Activated naive CD8-positive, alpha-beta T cell treated with anti-CD3 and anti-CD28 coated beads for 36 hours (primary cell): Measurements from ENCODE around the gene JAZF1. TPM values are rescaled to one million over a fixed set of nuclear protein-coding genes. Genes with fewer than 3 reads are reported as not detected.

Experiments used
- DNase-seq: peaks from one replicate; pipeline ENCODE4 v3.0.0; 2021
- H3K27ac Mint-ChIP-seq: one replicate; pipeline ENCODE4 v1.8.0; 2022; ENCODE audit warnings: mild to moderate bottlenecking, moderate library complexity, mixed read lengths
- H3K27me3 Mint-ChIP-seq: one replicate; pipeline ENCODE4 v1.8.0; 2022; ENCODE audit warnings: mild to moderate bottlenecking, mixed read lengths
- H3K36me3 Mint-ChIP-seq: one replicate; pipeline ENCODE4 v1.8.0; 2021; ENCODE audit warnings: mild to moderate bottlenecking, mixed read lengths
- H3K4me1 Mint-ChIP-seq: one replicate; pipeline ENCODE4 v1.8.0; 2021; ENCODE audit warnings: mixed read lengths
- H3K4me3 Mint-ChIP-seq: one replicate; pipeline ENCODE4 v1.8.0; 2022; ENCODE audit warnings: mild to moderate bottlenecking, moderate library complexity, mixed read lengths
- H3K9me3 Mint-ChIP-seq: one replicate; pipeline ENCODE4 v1.8.0; 2022; ENCODE audit warnings: mixed read lengths
- total RNA-seq, 2 experiments: library from RNA; stranded (reverse); gene quantifications; one replicate each; pipeline ENCODE4 v1.2.3, GENCODE V29; 2021

Gene JAZF1
- total RNA-seq, 2 experiments from 2014 or later: 6.6 to 7.4 TPM

GRCh38 chr7:27992755-27993493 is 187.7 kb downstream of the JAZF1 start:
- Mint-ChIP-seq H3K27ac (no peak overlapping the region), H3K4me1 (peaks cover 7% of the 10 kb centered on the region), H3K27me3 (no peaks in the 10 kb centered on the region), H3K4me3 (no peak overlapping the region), H3K36me3 (peaks cover 12% of the 10 kb centered on the region), H3K9me3 (peaks cover 6% of the 10 kb centered on the region)
- no peak for DNase-seq

GRCh38 chr7:27992097-27992496 is 188.5 kb downstream of the JAZF1 start:
- DNase-seq: no peak
- Mint-ChIP-seq H3K36me3 (peaks cover 13% of the 10 kb centered on the region), H3K4me1 (peaks cover 7% of the 10 kb centered on the region), H3K4me3 (no peak overlapping the region), H3K27ac (no peak overlapping the region), H3K9me3 (peaks cover 8% of the 10 kb centered on the region), H3K27me3 (no peaks in the 10 kb centered on the region)

- H3K27me3 Mint-ChIP-seq: no peaks in the 10 kb centered on the region
- no peak overlapping the region for H3K27ac Mint-ChIP-seq
- peaks cover 7% of the 10 kb centered on the region for H3K4me1 Mint-ChIP-seq
- peaks cover 15% of the 10 kb centered on the region for H3K36me3 Mint-ChIP-seq
- H3K9me3 Mint-ChIP-seq: peaks cover 8% of the 10 kb centered on the region
- H3K4me3 Mint-ChIP-seq: no peak overlapping the region
- DNase-seq: no peak
Measured at GRCh38 chr7:27991006-27991528, 189.5 kb downstream of the JAZF1 start.

GRCh38 chr7:27976531-27976930 is 204.1 kb downstream of the JAZF1 start:
- no peaks in the 10 kb centered on the region for H3K27me3 Mint-ChIP-seq

GRCh38 chr7:27973625-27974024 is 207.0 kb downstream of the JAZF1 start:
- H3K4me1 Mint-ChIP-seq: peaks cover 7% of the 10 kb centered on the region
- no peak overlapping the region for H3K27ac Mint-ChIP-seq
- no peak for DNase-seq
- peaks cover 4% of the 10 kb centered on the region for H3K9me3 Mint-ChIP-seq
- peaks cover 15% of the 10 kb centered on the region for H3K36me3 Mint-ChIP-seq
- no peak overlapping the region for H3K4me3 Mint-ChIP-seq
- no peaks in the 10 kb centered on the region for H3K27me3 Mint-ChIP-seq

More at GRCh38 chr7:27976531-27976930, 204.1 kb downstream of the JAZF1 start:
- Mint-ChIP-seq H3K4me3 (no peak overlapping the region), H3K9me3 (peaks cover 4% of the 10 kb centered on the region), H3K36me3 (peaks cover 11% of the 10 kb centered on the region), H3K27ac (no peak overlapping the region), H3K4me1 (peaks cover 7% of the 10 kb centered on the region)
- DNase-seq: no peak

- Mint-ChIP-seq H3K27ac (peak overlapping the region; percentile 66), H3K36me3 (peaks cover 15% of the 10 kb centered on the region), H3K9me3 (no peaks in the 10 kb centered on the region), H3K27me3 (no peaks in the 10 kb centered on the region), H3K4me1 (peaks cover 7% of the 10 kb centered on the region), H3K4me3 (peak overlapping the region; percentile 33)
- no peak for DNase-seq
Measured at GRCh38 chr7:27972276-27972675, 208.3 kb downstream of the JAZF1 start.

- Mint-ChIP-seq H3K27ac (no peak overlapping the region), H3K36me3 (peaks cover 11% of the 10 kb centered on the region), H3K4me1 (peaks cover 7% of the 10 kb centered on the region), H3K9me3 (no peaks in the 10 kb centered on the region), H3K27me3 (no peaks in the 10 kb centered on the region), H3K4me3 (no peak overlapping the region)
- DNase-seq: no peak
Measured at GRCh38 chr7:27971171-27971812, 209.3 kb downstream of the JAZF1 start.

- peaks cover 10% of the 10 kb centered on the region for H3K36me3 Mint-ChIP-seq
- no peak overlapping the region for H3K27ac Mint-ChIP-seq
- peaks cover 7% of the 10 kb centered on the region for H3K4me1 Mint-ChIP-seq
- H3K4me3 Mint-ChIP-seq: no peak overlapping the region
- H3K9me3 Mint-ChIP-seq: no peaks in the 10 kb centered on the region
- H3K27me3 Mint-ChIP-seq: no peaks in the 10 kb centered on the region
- no peak for DNase-seq
Measured at GRCh38 chr7:27970350-27970749, 210.2 kb downstream of the JAZF1 start.

GRCh38 chr7:27969346-27969745 is 211.2 kb downstream of the JAZF1 start:
- Mint-ChIP-seq H3K27ac (no peak overlapping the region), H3K36me3 (peaks cover 10% of the 10 kb centered on the region), H3K4me1 (peaks cover 7% of the 10 kb centered on the region), H3K27me3 (no peaks in the 10 kb centered on the region), H3K4me3 (no peak overlapping the region), H3K9me3 (no peaks in the 10 kb centered on the region)
- DNase-seq: no peak

- Mint-ChIP-seq H3K4me3 (no peak overlapping the region), H3K27me3 (no peaks in the 10 kb centered on the region), H3K4me1 (peaks cover 7% of the 10 kb centered on the region), H3K36me3 (peaks cover 10% of the 10 kb centered on the region), H3K27ac (no peak overlapping the region), H3K9me3 (no peaks in the 10 kb centered on the region)
- DNase-seq: no peak
Measured at GRCh38 chr7:27967639-27968038, 213.0 kb downstream of the JAZF1 start.

- Mint-ChIP-seq H3K27ac (no peak overlapping the region), H3K36me3 (peaks cover 3% of the 10 kb centered on the region), H3K9me3 (no peaks in the 10 kb centered on the region), H3K4me1 (no peaks in the 10 kb centered on the region), H3K27me3 (no peaks in the 10 kb centered on the region), H3K4me3 (no peak overlapping the region)
- DNase-seq: no peak
Measured at GRCh38 chr7:27966219-27966780, 214.3 kb downstream of the JAZF1 start.

- DNase-seq: no peak
- no peaks in the 10 kb centered on the region for H3K9me3 Mint-ChIP-seq
- H3K27ac Mint-ChIP-seq: no peak overlapping the region
- H3K36me3 Mint-ChIP-seq: no peaks in the 10 kb centered on the region
- H3K27me3 Mint-ChIP-seq: no peaks in the 10 kb centered on the region
- H3K4me1 Mint-ChIP-seq: no peaks in the 10 kb centered on the region
- H3K4me3 Mint-ChIP-seq: no peak overlapping the region
Measured at GRCh38 chr7:27965650-27966049, 214.9 kb downstream of the JAZF1 start.

- Mint-ChIP-seq H3K36me3 (no peaks in the 10 kb centered on the region), H3K27me3 (no peaks in the 10 kb centered on the region), H3K9me3 (no peaks in the 10 kb centered on the region), H3K4me1 (no peaks in the 10 kb centered on the region), H3K27ac (no peak overlapping the region), H3K4me3 (no peak overlapping the region)
- DNase-seq: no peak
Measured at GRCh38 chr7:27964820-27965219, 215.8 kb downstream of the JAZF1 start.

- no peak overlapping the region for H3K4me3 Mint-ChIP-seq
- no peaks in the 10 kb centered on the region for H3K9me3 Mint-ChIP-seq
- H3K27ac Mint-ChIP-seq: no peak overlapping the region
- H3K36me3 Mint-ChIP-seq: no peaks in the 10 kb centered on the region
- H3K27me3 Mint-ChIP-seq: no peaks in the 10 kb centered on the region
- DNase-seq: no peak
- H3K4me1 Mint-ChIP-seq: no peaks in the 10 kb centered on the region
Measured at GRCh38 chr7:27963056-27963455, 217.5 kb downstream of the JAZF1 start.

- Mint-ChIP-seq H3K27me3 (no peaks in the 10 kb centered on the region), H3K27ac (no peak overlapping the region), H3K4me3 (no peak overlapping the region), H3K36me3 (no peaks in the 10 kb centered on the region), H3K9me3 (no peaks in the 10 kb centered on the region), H3K4me1 (no peaks in the 10 kb centered on the region)
- no peak for DNase-seq
Measured at GRCh38 chr7:27962273-27962672, 218.3 kb downstream of the JAZF1 start.
